GM15510 (cell line): ENCODE results near the gene C2CD5.

Source experiments
- POLR2A ChIP-seq: IDR thresholded peaks from 3 replicates; pipeline ENCODE4 v1.6.1; 2011; ENCODE audit warnings: borderline replicate concordance; ENCODE audit not compliant: insufficient read length; ENCODE audit errors: extremely low read depth

Gene C2CD5

DNA sequence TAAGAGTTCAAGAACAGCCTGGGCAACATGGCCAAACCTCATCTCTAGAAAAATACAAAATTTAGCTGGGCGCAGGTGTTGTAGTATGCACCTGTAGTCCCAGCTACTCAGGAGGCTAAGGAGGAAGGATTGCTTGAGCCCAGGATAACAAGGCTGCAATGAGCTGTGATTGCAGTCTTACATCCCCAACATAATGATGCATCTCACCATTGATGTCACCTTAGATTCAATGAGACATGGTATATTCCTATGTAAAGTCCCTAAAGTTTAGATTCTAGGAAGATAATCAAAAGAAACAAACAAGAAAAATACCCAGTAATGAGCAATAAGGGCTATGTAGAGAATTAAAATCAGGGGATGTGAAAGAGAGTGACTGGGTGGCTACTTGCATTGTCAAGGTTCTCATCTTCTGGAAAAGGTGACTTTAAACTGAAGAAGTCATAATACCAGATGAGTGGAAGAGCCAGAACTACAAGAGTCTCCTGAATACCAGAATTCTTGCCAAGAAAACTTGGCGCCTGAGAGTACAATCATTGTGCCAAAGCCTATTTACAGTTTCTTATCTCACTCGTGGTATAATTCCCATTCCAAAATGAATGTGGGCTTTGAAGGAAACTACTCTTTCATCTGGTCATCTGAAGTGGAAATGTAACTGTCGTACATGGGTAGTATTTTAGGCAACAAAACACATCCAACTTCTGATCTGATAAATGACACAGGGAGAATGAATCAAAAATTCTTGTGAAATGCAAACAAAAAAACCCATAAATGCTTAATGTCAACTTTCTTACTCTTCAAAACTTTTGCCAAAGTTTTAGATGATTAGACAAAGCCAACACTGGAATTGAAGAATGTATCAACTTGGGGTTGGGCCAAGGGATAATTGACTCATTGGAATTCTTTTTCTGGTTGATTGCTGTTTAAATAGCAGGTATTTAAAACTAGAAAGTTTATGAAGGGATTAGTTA, 128.7 kb downstream of the C2CD5 start:
- TF ChIP-seq POLR2A: no peak

DNA sequence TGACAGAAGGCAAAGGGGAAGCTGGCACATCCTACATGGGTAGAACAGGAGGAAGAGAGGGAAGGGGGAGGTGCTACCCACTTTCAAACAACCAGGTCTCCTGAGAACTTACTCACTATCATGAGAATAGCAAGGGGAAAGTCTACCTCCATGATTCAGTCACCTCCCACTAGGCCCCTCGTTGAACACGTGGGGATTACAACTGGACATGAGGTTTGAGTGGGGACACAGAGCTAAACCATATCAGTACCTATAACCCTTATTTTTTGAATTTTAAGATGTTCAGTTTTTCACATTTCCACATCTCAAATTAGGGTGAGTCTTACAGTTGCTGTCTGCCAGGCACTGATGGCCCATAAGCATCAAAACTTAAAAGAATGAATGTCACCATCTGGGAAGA, 129.6 kb downstream of the C2CD5 start:
- TF ChIP-seq POLR2A: no peak

DNA sequence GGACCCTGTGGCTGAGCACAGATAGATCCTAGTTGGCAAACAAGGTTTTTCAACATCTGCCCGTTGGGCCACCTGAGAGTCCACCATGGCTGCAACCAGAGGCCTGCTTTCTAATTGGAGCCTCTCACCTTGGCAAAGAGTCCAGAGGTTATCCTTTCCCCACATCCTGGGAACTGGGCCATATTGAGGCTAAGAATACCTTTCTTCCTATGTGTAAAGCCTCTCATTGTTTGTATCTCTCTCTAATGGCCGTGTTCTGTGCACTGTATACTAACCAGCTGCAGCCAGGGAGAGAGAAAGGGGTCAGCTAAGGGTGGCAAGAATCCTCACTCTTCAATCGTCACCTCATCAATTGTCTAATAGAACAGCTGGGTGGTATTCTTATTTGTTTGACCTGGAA, 130.8 kb downstream of the C2CD5 start:
- TF ChIP-seq POLR2A: no peak

DNA sequence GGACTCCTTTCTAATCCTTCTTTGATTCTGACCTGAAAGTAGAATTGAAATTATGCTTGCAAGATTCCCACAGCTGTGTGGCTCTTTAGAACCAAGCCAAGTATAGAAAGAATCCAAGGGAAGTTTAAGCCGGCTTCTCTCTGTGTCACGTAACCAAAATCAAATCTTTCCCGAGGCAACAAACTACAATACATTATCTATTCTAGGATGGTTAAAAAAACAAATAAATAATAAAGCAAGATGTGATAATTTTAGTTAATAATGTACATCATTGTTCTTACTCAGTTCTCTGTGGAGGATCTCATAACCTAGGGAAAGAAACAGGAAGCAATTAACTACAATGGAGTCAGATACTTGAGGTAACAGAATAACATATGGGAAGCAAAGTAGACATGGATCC, 131.8 kb downstream of the C2CD5 start:
- no peak for TF ChIP-seq POLR2A

DNA sequence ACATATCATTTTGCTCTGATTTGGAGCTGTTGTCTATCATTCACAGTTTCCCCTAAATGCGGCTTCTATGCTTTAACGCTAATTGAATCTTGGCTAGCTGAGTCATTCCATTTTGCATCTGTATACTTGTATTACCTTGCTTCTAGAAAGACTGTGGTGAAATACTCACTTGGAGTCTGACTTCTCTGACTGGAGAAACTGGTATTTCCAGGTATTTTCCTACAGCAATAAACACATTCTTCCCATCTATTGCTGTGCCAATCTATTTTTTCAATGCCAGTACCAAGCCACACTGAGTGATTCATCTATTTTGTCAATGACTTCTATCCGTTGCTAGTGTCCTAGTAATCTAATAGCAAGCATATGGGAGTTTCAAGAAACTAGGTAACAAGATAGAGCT, 133.9 kb downstream of the C2CD5 start:
- no peak for TF ChIP-seq POLR2A

DNA sequence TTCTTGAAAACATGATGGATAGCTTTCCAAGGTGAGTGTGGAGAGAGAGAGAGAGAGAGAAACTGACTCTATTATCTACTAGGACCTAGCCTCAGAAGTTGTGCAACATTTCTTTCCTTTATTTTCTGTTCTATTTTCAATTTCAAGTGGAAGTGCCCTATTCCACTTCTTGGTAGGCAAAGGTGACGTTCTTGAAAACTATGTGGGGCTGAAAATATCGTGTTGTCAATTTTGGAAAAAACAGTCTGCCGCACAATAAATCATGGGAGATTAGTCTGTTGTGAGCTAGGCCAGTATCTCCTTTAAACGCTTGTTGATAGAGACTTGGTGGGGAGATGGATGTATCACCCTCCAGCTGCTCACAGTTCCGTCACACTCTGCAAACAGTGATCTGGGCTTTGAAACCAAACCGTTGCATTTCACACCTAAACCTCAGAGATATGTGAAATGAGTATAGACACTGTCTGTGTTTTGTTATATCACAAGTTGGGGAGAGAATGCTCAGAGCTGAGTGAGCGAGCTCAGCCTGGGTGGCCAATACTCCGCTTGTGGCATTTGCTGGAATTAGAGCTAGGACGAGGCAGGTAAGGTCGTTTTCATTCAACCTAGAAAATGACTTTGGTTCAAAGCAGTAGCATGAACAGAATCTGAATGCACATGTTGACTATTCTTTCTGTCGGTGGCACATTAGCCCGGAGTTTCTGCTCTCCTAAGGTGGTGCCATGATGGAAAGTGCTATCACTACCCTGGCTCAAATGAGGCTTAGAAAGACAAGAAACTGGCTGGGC, 134.8 kb downstream of the C2CD5 start:
- TF ChIP-seq POLR2A: no peak

DNA sequence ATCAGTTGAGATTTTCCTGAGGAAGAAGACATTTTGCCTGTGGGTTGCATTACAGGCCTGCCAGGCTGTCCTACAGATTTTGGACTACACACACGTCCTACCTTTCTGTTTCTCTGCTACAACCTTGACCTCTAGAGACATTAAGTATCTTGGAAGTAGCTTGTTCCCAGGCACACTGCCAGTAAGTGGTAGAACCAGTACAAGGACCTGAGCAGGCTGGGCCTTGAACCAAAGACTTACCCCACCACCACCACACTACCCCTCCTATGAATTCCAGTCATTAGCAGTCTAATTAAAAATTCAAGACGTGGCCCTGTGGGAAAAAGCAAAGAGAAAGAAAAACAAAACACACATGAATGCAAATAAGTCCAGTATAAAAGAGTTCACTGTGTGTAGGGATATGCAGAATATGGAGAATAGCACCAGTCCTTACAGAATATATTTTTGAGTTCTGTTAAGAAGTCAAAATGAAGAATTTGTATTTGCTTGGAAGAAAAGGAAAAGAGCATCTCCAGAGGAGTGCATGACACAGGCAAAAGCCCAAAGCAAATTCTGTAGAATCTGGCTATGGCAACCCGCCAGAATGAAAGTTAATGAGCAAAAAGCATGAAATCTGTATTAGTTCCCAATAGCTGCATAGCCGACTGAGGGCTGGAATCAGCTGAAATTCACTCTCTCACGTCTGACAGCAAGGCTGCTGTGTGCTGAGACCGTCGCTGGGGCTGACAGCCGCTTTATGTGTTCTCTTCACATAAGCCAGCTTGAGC, 135.5 kb downstream of the C2CD5 start:
- TF ChIP-seq POLR2A: no peak

DNA sequence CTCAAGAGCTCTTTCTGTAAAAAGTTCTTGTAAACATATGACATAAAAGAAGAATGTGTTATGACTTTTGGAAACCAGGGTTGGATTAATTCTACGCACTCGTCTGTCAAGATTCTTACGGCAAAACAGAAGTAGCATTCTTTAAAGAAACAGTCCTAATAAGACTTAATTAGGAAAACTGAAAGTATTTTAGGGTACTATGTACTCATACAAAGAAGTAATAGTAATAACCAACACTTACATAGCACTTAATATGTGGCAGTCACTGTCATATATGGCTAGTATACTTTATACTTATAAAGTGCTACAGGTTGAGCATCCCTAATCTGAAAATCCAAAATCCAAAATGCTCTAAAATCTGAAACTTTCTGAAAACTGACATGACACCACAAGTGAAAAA, 136.9 kb downstream of the C2CD5 start:
- TF ChIP-seq POLR2A: no peak

DNA sequence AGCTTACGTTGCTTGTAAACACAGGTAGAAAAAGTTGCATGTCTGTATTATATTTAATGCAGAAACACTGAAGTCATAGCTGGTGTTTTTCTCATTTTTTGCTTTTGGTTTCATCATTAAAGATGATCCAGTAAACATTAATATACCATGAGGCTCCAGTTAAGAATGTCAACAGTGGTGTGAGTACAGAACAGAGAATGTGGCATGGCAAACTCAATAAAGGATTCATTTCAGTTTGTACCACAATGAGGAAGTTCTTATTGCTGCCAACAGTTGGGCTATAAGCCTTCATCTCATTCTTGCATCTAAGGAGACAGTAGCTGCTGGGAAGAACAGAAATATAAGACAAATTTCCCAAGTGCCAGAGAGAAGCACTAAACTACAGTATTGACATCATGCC, 137.7 kb downstream of the C2CD5 start:
- no peak for TF ChIP-seq POLR2A

DNA sequence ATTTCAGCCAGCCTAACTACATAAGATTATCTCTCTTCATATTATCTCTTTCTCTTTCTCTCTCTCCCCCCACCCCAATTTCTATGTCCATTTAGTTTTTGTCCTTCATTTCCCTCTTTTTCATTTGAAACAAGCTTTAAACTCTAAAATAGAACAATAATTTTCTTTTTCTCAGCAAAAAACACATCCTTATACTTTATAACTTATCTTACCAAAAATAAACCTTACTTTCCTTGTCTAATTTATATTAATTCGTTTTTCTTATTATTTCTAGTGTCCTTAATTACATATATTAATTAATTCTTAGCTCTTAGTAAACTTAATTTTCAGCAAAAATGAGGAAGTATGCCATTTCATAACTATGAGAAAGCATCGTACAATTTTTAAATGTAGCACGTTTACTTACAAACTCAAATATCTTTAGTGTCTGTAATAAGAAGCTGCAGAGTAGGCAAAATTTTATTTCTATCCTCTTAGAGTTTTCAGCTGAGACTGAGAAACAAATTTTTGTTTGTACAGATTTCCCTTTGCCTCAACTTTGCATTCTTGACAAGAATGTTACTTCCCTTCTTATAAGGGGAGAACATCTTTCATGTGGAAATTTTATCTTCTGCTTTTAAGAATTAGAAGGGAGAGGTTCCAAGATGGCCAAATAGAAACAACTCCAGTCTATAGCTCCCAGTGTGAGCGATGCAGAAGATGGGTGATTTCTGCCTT, 144.7 kb downstream of the C2CD5 start:
- no peak for TF ChIP-seq POLR2A
